Stimulated activated CD4-positive, alpha-beta T cell treated with anti-CD3 and anti-CD28 coated beads, TNF-alpha, amount 100 ng/mL, for 24 hours (primary cell): ENCODE measurements around the gene PASK.
A peak's percentile ranks its signal among the peaks of the same experiment; 100 is the strongest.

Experiments used
- DNase-seq, 3 experiments: peaks; one replicate each; pipeline ENCODE4 v3.0.0-alpha.2; 2020; ENCODE audit warnings: low read depth in 3 of 3

PASK gene

DNA sequence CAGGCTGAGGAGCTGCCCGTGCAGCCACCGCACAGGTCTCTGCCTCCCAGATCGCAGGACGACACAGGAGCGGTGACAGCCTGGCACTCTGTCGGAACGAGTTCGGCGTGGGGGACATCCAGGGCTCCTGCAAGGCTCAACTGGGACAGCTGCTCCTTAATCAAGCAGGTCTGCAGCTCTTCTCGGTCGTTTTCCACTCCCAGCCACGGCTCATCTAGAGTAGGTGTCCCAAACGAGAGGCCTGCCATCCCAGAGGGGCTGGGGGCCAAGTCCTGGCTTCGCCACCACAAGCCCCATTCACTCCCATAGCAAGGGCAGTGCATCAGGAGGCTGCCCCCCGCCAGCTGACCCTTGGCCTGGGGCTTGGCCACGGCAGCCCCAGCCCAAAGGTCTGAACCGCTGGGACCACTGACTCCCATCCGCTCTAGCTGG, 22.5 kb downstream of the PASK start:
- DNase-seq, result no peak

DNA sequence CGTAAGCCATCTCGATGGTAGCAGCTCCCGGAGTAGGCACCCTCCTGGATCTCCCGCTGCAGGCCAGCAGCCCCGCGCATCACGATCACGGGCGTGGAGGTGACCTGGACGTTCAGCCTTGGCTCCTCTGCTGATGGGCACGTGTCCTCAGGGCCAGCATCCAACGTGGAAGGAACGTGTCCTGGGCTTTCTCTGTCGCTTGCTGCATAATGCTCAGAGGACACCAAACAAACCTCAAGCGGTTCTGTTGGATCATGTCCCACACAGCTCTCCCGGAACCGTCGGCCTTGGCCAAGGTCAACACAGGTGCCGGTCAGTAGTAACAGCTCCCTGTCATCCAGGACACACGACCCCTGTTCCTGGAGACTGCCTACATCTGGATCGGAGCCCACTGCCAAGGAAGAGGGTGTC, 23.1 kb downstream of the PASK start:
- no peak for DNase-seq

DNA sequence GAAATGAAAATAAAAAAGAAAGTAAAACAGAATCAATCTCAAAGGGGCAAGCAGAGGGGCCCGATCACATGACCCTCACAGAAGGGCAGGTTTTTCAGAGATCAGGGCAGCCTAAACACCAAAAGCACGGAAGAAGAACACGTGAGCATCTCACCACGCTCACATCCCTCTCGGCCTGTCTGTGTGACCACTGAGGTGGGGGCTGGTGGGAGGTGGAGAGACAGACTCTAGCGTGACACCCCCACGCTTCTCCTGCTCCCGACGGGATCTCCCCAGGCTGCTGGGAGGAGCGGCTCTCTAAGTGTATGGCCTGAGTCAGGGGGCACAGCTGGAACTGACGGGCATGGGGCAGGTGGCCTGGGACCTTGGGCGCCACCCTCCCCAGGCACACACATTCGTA, 23.6 kb downstream of the PASK start:
- DNase-seq, result no peak

DNA sequence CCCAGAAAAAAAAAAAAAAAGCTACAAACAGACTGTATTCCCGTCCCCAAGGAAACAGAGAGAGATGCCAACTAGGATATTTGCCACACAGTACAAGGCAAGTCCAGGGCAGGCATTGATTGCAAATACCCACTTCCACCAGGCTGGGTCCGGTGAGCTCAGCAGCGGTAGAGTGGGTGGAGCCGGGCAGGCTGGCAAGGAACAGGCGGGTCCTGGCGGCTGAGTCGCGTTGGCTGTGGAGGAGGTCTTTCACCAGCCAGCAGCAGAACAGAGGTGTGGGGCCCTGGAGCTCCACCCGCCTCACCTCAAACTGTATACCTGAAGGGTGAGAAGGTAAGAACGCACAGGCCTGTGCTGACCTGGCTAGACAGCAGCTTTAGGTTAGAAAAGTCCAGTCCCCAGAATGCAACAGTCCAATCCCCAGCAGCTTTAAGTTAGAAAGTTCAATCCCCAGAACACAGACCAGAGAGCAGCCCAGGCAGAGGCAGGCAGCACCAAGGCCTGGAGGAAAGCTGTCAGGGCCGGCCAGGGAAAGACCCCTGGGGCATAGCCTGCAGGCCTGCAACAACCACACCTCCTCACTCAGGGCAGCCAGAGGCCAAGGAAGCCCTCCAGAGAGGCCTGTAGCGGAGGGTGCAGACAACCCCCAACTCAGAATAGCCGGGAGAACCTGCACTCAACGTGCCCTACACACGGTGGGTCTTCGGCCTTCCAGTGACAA, 25.3 kb downstream of the PASK start:
- DNase-seq, result peak in 1 of 3 experiments; percentile 41

DNA sequence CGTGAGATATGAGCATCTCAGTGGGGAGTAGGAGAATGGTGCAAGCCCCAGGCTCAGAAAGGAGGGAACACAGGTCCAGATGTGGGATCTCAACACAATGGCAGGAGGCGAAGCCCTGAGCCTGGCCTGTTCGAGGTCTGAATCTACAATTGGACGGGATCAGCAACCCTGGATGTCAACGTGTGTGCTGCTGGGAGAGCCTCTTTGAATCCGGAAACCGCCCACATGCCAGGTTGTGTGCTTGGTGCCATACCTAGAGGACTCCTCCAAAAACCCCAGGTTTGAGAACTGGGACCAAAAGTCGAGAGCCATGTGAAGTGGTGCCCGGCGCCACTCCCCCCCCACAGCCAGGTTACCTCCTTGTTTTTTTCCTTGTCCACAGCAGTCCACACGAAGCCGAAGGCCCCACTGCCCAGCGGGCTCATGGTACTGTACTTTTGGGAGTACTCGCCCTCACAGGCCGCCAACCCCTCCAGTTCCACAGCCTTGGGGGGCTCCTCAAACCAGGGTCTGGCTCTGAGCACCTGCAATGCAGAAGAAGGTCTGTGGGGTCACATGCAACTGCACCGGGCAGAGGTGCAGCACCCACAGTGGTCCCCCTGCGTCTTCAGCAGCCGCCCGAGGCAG, 26.8 kb downstream of the PASK start:
- no peak for DNase-seq

DNA sequence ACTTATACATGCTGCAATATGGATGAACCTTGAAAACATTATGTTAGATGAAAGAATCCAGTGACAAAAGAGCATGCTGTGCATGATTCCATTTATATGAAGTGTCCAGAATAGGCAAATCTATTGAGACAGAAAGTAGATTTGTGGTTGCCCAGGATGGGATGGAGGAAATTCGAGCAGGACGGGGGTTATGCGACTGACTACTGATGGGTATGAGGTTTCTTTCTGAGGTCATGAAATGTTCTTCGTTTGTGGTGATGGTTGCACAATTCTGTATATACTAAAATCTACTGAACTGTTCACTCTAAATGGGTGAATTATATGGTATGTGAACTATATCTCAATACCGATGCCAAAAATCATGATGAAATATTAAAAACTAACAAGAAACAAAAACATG, 28.3 kb downstream of the PASK start:
- no peak for DNase-seq

DNA sequence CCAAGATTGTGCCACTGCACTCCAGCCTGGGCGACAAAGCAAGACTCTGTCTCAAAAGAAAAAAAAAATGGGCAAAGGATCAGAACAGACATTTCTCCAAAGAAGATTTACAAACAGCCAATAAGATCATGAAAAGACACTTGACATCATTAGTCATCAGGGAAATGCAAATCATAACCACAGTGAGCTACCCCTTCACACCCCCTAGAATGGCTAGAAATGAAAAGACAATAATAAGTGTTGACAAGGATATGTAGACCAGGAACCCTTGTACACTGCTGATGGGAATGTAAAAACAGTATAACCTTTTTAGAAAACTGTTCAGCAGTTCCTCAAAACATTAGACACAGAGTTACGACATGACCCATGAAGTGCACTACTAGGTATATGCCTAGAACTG, 28.8 kb downstream of the PASK start:
- DNase-seq, result no peak

DNA sequence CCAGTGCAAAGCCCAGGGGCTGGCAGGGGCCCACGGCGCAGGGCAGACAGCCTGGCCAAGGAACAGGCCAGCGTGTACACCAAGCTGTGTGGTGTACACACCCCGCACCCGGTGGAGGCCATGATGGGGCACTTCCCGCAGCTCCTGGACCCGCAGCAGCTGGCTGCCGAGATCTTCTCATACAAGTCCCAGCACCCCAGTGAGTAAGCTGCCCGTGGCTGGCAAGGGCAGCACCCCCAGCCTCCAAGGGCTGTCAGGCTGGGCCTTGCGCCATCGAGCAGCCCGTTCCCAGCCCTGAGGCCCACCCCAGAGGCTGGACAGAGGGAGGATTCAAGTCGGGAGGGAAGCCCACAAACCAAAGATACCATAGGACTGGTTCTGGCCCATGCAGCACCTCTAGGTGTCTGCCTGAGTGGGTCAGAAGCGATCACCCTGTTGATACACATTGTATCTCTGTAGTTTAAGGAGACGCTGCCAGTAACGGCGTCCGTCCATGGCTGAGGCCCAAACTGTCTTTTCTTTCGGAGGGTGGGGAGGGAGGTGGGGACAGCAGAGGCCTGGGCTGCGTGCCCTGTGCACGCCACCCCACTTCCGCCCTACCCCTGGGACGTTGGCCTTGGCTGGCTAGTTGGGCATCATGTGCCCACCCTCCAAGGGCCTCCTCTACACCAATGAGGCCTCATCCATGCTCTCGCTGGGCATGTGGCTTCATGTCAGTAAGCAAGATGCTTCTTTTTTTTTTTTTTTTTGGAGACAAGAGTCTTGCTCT, 30.4 kb downstream of the PASK start:
- DNase-seq, result no peak

DNA sequence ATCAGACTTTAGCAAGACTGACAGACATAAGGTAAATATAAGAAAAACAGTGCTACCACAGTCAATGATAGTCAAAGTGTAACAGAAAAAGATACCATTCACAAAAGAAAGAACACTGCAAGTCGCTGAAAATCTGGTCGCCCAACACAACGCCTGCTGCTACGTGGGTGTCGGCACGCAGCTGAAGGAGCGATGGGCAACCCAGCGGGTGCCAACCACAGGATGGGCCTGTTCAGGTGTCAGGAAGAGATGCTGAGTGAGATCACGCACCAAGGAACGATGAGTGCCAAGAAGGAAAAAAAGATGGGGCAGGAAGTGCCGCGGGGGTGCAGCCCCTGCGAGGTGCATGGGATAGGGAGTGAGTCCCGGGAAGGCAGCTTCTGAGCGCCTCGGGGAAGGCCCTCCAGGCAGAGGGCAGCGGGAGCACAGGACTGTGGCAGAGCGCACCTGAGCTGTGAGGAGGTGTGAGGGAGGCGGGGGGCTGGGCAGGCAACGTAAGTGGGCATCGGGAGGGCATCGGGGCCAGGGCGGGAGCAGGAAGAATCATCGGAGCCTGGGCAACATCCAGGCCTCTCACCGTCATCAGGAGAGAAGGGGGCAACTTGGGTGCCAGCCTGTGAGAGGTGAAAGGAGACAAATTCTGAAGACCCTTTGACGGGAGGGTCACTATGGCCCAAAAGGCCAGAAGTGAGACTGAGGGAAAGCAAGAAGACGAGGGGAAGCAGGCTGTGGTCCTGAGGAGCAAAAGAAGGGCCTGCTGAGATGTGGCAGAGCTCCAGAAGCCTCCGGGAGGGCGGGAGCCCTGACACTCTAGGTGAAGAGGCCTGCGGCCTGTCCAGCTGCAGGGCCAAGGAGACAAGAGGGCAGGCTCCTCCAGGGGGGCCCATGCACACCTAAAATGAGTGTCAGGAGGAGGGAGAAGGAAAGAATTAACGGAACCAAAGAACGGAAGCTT, 32.4 kb downstream of the PASK start:
- DNase-seq, result no peak

DNA sequence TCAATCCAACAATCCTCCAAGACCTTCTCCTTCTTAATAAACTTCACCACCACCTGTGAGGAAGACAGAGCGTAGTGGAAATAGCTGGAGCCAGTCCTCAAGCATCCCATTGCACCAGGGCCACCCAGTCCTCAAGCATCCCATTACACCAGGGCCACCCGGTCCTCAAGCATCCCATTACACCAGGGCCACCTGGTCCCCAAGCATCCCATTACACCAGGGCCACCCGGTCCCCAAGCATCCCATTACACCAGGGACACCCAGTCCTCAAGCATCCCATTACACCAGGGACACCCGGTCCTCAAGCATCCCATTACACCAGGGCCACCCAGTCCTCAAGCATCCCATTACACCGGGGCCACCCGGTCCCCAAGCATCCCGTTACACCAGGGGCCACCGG, 33.9 kb downstream of the PASK start:
- no peak for DNase-seq

DNA sequence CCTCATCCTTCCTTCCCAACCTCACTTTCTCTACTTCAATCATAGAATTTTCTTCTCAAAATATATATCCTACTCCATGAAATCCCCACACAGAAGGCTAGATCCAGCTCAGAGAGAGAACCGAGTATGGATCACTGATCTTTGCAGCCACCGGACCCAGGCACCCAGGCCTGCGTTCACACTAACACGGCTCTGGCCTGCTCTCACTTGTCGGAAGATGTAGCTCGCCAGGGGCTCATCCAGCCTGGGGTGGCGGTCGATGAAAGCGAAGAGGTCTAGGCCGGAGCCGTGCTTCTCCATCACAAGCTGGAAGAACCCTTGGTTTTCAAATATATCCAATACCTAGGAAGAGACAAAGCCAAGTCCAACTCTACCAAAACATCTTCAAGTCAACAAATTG, 34.4 kb downstream of the PASK start:
- DNase-seq, result no peak

DNA sequence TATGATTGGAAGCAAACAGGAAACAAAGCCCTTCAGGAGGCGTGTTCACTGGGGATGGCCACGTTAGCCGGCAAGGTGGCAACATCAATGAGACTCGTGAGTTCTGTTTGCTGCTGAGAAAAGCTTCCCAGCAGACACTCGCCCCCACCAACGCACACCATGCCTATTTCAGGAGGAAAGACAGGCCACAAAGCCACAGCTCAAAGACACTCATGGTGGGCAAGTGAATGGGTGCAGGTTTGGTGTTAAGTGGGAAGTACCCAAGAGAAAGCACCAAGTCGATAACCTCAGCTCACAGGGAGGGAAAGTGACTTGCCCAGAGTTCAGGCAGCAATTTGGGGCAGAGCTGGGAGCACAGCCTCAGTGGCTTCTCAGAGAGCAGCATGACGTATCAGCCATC, 36.7 kb downstream of the PASK start:
- peak in 1 of 3 experiments; percentile 43 for DNase-seq

DNA sequence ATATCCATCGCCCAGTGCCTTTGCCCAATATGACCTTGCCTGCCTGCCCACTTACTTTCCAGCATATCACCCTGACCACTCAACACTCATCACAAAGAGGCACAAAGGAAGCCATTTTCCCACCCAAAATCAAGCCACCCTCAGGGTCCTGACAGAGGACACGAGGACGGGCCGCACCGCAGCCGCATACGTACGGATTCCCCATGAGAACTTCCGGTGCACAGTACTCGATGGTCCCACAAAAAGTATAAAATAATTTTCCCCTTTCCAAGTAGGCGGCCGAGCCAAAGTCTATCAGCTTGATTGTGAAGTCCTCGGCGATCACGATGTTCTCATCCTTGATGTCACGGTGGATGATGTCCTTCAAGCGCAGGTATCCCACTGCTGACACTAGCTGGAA, 37.2 kb downstream of the PASK start:
- DNase-seq, result no peak

DNA sequence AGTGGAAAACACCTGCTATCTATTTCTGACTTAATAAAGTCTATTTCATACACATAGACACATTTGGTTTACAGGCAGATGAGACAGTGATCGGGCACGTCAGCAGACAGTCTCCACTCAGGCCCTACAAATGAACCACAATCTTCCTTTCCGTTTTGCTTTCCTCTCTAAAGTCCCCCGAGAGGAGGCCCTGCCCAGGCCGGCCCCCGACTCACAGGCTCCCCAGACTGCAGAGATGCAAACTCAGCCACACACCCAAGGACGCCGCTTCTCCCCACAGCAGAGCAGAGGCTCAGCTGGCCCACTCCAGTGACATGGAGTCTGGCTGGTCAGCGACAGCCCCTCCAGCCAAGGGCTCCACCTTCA, 37.8 kb downstream of the PASK start:
- no peak for DNase-seq

DNA sequence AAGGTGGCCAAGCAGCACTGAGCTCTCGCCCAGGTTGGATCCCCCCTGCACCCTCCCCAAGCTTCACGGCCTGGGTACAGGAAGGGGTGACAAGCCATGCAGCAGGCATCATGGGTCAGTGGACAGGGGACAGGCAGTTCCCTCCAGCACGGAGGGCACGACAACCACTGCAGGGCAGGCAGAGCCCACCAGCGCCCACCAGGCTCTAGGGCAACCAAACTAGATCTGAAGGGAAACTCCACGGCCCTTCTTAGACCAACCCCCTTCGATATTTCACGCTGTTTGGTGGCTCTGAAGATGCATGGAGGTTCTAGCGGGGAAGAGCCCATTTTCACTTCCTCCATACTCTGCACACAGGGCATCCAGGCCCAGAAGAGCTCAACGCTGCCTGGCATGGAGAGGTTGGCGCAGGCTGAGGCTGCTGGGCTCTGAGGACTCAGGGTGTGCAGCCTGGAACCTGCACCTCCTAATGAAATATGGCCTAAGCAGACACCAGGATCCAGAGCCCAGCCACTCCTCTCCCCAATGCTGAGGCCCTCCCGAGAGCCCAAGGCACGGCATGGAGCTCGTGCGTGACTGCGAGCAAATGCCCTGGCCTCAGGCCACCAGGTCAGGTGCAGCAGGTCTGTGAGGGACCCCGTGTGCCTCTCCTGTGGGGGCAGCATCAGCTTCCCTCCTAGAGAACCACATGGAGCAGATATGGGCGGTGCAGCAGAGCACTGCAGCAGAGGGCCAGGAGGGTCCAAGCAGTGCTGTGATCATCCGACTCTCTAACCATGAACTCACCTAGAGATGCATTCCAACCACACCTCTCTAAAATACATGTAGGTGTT, 38.4 kb downstream of the PASK start:
- DNase-seq, result no peak

DNA sequence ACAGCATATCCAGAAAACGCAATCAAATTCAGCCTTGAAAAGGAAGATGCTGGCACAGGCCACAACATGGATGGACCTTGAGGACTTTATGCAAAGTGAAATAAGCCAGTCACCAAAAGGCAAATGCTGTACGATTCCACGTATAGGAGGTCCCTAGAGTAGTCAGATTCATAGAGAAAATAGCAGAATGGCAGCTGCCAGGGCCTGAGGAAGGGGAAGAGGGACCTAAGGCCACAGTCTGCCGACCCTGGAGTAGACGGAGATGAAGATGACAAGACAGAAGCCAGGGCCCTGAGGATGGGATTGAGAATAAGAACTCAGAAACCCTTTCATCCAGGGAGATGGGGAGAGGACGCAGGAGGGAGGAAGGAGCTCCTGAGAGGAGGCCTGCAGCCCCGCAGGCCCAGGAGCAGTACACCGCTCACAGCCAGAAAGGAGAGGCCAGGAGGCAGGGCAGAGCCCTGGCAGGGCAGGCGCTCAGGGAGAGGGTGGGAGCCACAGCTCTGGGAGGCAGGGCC, 39.1 kb downstream of the PASK start:
- no peak for DNase-seq

DNA sequence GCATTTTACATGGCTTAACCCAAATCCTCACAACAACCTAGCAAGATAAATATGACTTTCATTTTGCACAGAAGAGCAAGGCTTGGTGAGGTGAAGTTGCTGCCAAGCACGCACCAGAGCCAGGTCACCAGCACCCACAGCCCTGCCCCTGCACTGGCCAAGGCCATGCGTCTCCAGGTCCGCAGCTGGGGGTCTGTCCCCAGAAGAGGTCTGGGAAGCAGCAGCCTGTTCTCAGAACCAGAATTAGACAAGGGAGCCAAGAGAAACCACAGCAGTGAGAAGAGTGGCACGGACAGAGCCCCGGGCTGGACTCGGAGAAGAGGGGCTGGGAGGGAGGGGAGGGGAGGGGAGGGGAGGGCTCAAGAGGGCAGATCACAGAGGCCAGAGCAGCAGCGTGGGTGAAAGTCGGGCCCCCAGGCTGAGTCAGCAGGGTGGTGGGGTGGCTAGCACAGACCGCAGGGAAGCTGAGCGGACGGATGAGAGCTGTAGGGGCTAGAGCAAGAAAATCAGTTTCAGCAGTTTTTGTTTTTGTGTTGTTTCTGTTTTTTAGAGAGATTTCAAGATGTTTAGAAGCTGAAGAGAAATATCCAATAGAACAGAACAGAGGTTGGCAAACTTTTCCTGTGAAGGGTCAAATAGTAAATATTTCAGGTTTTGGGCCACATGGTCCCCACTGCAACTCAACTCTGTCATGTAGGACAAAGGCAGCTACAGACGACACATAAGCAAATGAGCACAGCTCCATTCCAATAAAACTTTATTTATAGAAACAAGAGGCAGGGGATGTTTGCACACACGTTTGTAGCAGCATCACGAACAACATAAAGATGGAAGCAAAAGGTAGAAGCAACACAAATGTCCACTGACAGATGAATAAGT, 39.8 kb downstream of the PASK start:
- DNase-seq, result peak in 1 of 3 experiments; percentile 37

DNA sequence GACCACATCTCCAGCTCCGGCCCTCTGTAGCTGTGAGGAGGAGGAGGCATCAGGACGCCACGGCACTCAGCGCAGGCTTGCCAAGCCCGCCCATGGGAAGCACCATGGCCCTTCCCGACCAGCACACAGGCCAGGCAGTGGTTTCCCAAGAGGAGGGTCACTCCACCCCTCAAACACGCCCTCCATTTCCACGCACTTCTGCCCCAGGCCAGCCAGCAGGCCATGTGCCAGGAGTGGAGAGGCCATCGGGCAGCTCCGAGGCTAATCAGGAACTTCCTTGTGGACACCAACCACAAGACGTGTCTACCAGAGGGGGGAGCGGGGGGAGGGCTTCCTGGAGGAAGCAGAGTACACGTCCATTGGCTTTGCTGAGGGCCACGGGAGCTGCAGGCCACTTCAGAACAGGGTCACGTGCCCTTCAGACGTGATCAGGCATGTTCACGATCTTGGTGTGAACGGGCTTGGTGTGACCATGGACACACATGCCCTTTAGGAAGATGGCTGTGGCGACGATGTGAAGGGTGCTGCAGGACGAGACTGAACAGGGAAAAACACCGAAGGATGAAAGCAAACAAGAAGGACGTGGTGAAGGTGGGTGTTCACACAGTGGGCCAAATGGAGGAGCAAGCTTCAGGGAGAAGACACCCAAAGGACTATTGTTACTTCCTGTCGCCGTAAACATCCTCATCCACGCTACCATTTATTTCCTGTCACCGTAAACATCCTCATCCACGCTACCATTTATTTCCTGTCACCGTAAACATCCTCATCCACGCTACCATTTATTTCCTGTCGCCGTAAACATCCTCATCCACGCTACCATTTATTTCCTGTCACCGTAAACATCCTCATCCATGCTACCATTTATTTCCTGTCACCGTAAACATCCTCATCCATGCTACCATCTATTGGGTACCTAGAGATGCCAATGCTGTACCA, 40.7 kb downstream of the PASK start:
- no peak for DNase-seq
